Fibroblast of villous mesenchyme (primary cell): ENCODE data around the gene CHAD. TPM values are rescaled to one million over a fixed set of nuclear protein-coding genes. Genes with fewer than 3 reads are reported as not detected.

Experiments used
- DNase-seq: peaks from one replicate; pipeline ENCODE4 v3.0.0-alpha.2; 2010; ENCODE audit warnings: low read depth
- H3K4me3 ChIP-seq: 2 replicates; pipeline ENCODE4 v1.5.1; 2011; ENCODE audit warnings: low read depth, mild to moderate bottlenecking, low read length
- CTCF ChIP-seq: IDR thresholded peaks from 2 replicates; pipeline ENCODE4 v1.5.1; 2012; ENCODE audit warnings: low read depth, mild to moderate bottlenecking, low read length; ENCODE audit not compliant: insufficient read depth
- total RNA-seq: library from RNA; depleted of rRNA; stranded (reverse); fragments of >200 nt; gene quantifications from 2 replicates; pipeline ENCODE4 v1.2.3, GENCODE V29; 2012

CHAD gene
- total RNA-seq, 1 donor, result not detected

- no peak for DNase-seq
- TF ChIP-seq CTCF, result no peak
- no peak overlapping the region for H3K4me3 ChIP-seq
Measured at GRCh38 chr17:50467855-50468303, 801 bp downstream of the CHAD start.

- TF ChIP-seq CTCF, result no peak
- DNase-seq, result no peak
- H3K4me3 ChIP-seq, result no peak overlapping the region
Measured at GRCh38 chr17:50467114-50467854, 1.4 kb downstream of the CHAD start.

GRCh38 chr17:50466371-50467113, 2.1 kb downstream of the CHAD start:
- DNase-seq, result no peak
- H3K4me3 ChIP-seq, result no peak overlapping the region

GRCh38 chr17:50465635-50466034, 3.0 kb downstream of the CHAD start:
- TF ChIP-seq CTCF, result no peak
- H3K4me3 ChIP-seq, result no peak overlapping the region
- DNase-seq, result no peak

More at GRCh38 chr17:50466371-50467113, 2.1 kb downstream of the CHAD start:
- no peak for TF ChIP-seq CTCF

- no peak for DNase-seq
- no peak overlapping the region for H3K4me3 ChIP-seq
- TF ChIP-seq CTCF, result no peak
Measured at GRCh38 chr17:50465171-50465570, 3.5 kb downstream of the CHAD start.

- no peak for DNase-seq
- TF ChIP-seq CTCF, result no peak
- no peak overlapping the region for H3K4me3 ChIP-seq
Measured at GRCh38 chr17:50464736-50465135, 3.9 kb downstream of the CHAD start.
